ENCODE data around the gene OSBPL7. TPM values are rescaled to one million over a fixed set of nuclear protein-coding genes. Genes with fewer than 3 reads are reported as not detected.

Gene OSBPL7
- total RNA-seq, 1 donor, result 6.9 TPM

GRCh38 chr17:47843391-47843730 lies 21.8 kb upstream of the OSBPL7 start:
- H3K4me3 ChIP-seq (ENCODE audit: low read depth, low read length), result no peak overlapping the region
- no peak for TF ChIP-seq CTCF (IDR thresholded peaks at IDR 0.05; ENCODE audit: insufficient read depth, low read depth, low read length)
- DNase-seq (ENCODE audit: low read depth), result no peak

GRCh38 chr17:47841488-47842291 lies 20.1 kb upstream of the OSBPL7 start:
- TF ChIP-seq CTCF (IDR thresholded peaks at IDR 0.05; ENCODE audit: insufficient read depth, low read depth, low read length), result no peak
- H3K4me3 ChIP-seq (ENCODE audit: low read depth, low read length), result peak overlapping the region; percentile 96
- no peak for DNase-seq (ENCODE audit: low read depth)

DNA sequence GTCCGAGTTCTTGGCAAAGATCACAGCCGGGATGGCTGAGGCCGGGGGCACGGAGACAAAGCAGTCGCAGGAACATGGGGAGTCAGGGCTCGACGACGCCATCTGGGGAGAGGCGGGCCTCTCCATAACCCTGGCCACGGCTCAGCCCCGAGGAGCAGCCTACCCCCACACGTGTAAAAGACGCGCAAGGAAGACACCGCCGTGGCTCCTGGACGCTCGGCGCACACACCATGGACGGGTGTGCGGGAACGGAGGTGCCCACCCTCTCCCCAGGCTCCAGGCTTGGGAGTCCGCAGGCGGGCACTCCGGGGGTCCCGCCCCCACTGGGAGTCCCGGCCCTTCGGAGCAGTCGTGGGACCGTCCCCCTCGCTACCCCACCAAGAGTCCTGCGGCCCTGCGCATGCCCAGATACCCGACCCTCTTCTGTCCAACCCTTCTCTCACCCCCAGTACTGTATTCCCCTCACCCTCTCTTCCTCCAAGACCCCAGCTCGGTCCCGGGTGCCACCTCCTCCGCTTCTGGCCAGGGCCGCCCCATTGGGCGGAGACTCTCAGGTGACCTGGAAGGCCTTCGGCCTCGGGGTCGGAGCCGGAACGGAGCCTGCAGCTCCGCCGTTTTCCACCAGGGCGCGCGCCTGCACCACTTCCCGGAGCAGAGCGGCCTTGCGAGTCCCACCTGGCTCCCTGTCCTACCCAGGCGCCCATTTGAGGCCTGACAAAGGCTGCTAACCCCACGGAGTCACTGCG lies 19.3 kb upstream of the OSBPL7 start, which contains the start of gene SCRN2:
Gene SCRN2 (minus strand): TSS at position 532 of the 746 bp plus-strand sequence. CDS start 430 bp downstream, at position 102.
- peak; percentile 79 for DNase-seq (ENCODE audit: low read depth)
- H3K4me3 ChIP-seq (ENCODE audit: low read depth, low read length), result peak within 1 kb of the TSS; percentile 96
- TF ChIP-seq CTCF (IDR thresholded peaks at IDR 0.05; ENCODE audit: insufficient read depth, low read depth, low read length), result peak; percentile 93

DNA sequence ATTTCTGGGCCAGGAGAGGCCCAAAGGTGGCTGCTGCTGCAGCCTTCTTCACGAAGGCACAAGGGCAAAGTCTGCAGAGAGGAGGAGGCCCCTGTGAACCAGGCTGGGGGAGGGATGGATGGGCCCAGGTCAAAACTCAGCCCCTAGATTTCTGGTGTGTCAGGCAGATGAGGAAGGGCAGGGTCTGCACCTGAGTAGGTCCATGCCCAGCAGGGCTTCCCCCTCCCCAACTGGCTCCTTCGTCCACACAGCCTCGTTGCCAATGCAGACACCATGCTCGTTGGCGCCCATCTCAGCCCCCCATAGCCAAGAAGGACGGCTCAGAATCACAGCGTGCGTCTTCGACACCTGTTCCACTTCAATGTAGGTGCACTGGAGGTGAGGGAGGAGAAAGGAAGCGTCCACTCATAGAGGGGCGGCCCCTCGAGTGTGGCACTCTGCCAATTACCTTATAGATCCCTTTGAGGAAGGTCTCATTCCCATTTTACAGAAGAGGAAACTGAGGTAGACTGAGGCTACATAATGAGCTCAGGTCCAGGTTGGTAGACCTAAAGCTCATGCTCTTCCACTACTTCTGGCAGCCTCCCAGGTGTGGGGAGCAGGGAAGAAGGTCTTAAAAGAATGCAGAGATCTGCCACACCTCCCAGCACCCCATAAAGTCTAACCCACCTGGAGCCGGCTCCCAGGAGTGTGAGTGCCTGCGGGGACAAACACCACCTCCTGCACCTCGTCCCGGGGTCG lies 18.6 kb upstream of the OSBPL7 start:
- no peak for TF ChIP-seq CTCF (IDR thresholded peaks at IDR 0.05; ENCODE audit: insufficient read depth, low read depth, low read length)
- DNase-seq (ENCODE audit: low read depth), result no peak
- H3K4me3 ChIP-seq (ENCODE audit: low read depth, low read length), result peak overlapping the region; percentile 96

DNA sequence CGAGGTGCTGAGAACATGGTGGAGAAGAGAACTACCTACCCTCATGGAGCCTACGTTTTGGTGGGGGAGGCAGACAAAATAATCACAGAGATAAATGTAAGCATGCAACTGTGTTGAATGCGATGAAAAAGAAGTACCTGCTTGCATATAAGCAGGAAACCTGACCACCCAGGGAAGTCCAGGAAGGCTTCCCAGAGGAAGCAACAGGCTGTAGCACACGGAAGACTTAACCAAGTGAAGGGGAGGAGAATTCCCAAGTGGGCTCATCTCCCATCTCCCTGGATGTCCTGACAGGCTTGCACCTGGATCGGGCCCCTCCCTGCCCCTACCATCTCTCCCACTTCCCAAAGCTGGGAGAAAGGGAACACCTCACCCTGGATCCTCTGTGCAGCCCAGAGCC lies 17.5 kb upstream of the OSBPL7 start:
- no peak for TF ChIP-seq CTCF (IDR thresholded peaks at IDR 0.05; ENCODE audit: insufficient read depth, low read depth, low read length)
- no peak overlapping the region for H3K4me3 ChIP-seq (ENCODE audit: low read depth, low read length)
- DNase-seq (ENCODE audit: low read depth), result no peak

DNA sequence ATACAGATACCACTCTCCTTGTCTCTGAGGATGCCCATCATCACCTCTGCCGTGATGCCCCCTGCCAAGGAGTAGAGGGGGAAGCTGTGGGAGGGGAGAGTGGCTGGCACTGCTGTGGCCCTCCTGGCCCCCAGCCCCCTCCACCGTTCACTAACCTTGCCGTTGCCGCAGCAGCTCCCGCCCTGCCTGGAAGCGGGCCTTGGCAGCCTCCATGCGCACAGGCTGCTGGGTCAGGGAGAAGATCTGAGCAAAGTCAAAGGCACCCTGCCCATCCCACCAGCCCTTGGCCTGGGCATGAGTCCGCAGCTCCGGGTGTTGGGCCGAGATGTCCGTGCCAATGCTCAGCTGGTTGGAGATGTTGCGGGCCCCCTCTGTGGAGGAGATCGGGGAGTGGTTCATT lies 17.0 kb upstream of the OSBPL7 start:
- no peak for TF ChIP-seq CTCF (IDR thresholded peaks at IDR 0.05; ENCODE audit: insufficient read depth, low read depth, low read length)
- no peak overlapping the region for H3K4me3 ChIP-seq (ENCODE audit: low read depth, low read length)
- DNase-seq (ENCODE audit: low read depth), result no peak

All from fibroblast of villous mesenchyme (primary cell).